ENCODE data around the gene NFIB. TPM values are rescaled to one million over a fixed set of nuclear protein-coding genes. Genes with fewer than 3 reads are reported as not detected.

The NFIB gene
- total and polyA plus RNA-seq, 2 of the 8 experiments (the other 6 are each of a cell fraction or from before 2014, with no cell fraction given), result 2.6 to 13.1 TPM

DNA sequence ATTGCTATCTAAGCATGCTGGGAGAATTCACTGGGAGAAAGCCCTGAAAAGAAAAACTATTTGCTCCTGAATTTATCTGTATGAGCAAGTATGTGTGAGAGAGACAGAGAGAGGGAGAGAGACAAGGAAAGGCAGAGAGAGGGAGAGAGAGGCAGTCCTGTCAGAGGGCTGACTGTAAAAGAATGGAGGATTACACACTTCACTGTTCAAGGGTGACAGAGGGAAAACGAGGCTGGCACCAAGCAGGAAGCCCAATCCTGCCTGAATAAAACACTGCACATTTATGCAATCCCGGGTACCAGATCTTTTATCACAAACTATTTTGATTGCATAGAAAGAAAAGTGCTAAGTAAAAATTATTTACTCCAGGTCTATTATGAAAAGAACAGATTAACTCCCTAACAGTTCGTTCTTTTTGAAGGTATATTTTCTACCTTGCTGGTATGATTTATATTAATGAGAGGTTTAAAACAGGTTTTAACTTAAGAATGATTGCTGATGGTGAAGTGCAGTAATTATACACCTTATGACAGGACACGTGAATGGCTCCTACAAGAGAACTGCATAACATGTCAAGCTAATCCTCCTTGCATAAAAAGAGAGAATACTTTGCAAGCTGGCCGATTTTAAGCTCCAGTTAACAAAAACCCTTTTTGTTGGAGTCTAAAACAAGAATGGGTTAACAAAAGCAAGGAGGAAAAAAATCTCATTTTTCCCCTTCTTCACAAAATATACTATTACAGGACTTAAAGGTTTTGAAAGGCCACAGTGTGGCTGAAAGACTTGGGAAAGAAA lies 82.5 kb downstream of the NFIB start:
- 72% methylated on average over 5 of the region's 5 CpGs; no CpG with 5 or more reads in 1 of the 2 experiments for WGBS, 2 experiments (ENCODE audit: extremely low coverage in 1 of 2, insufficient coverage in 1 of 2, insufficient read length in 1 of 2, insufficient replicate concordance in 2 of 2, low coverage in 1 of 2, low lambda C conversion rate in 2 of 2, missing lambda C conversion rate in 1 of 2)
- CTCF ChIA-PET (ENCODE audit: partially characterized antibody), result no interaction called here
- FAIRE-seq, result no peak
- no peak for TF ChIP-seq JUN (IDR thresholded peaks at IDR 0.05; ENCODE audit: low read depth, low read length)

More for the DNA sequence above, 82.5 kb downstream of the NFIB start:
- Histone ChIP-seq H3K27me3 (replicated peaks in 1 of 4; ENCODE audit: control insufficient read depth in 3 of 4, extremely low read depth in 1 of 4, insufficient read depth in 3 of 4, low read length in 3 of 4) (no peaks in the 10 kb centered on the region), H3K4ac (replicated peaks; ENCODE audit: insufficient read length, low read depth, low read length) (no peak overlapping the region), H4K8ac (ENCODE audit: extremely low read depth, insufficient read depth, low read length) (no peak overlapping the region), H3K4me2 (ENCODE audit: insufficient read depth in 1 of 2, low read depth in 2 of 2, low read length in 2 of 2) (no peak overlapping the region), H3K23me2 (ENCODE audit: low read depth, low read length) (no peaks in the 10 kb centered on the region), H3K27ac (ENCODE audit: low read depth, low read length) (no peak overlapping the region), H3K14ac (ENCODE audit: insufficient read length) (no peak overlapping the region), H3K36me3 (ENCODE audit: control insufficient read depth in 2 of 4, insufficient read depth in 4 of 4, low read length in 3 of 4) (no peaks in the 10 kb centered on the region), H4K20me1 (replicated peaks in 1 of 2; ENCODE audit: control insufficient read depth in 1 of 2, insufficient read depth in 2 of 2, low read length in 2 of 2) (no peaks in the 10 kb centered on the region), H3K79me1 (ENCODE audit: low read depth, low read length) (no peaks in the 10 kb centered on the region), H4K5ac (ENCODE audit: insufficient read length, low read depth, low read length) (no peak overlapping the region), H2BK20ac (ENCODE audit: low read length) (no peak overlapping the region), H3K4me3 (ENCODE audit: extremely low read depth in 1 of 4, insufficient read depth in 2 of 4, low read depth in 3 of 4, low read length in 4 of 4) (no peak overlapping the region), H3K56ac (replicated peaks; ENCODE audit: insufficient read length, low read depth, low read length) (no peak overlapping the region), H3K9ac (replicated peaks in 1 of 4; ENCODE audit: extremely low read depth in 1 of 4, low read depth in 3 of 4, low read length in 3 of 4) (no peak overlapping the region), H2BK15ac (ENCODE audit: low read length) (no peak overlapping the region), H2BK5ac (ENCODE audit: low read depth, low read length) (no peak overlapping the region), H2BK12ac (ENCODE audit: low read depth, low read length) (no peak overlapping the region), H2BK120ac (replicated peaks; ENCODE audit: low read depth, low read length) (no peak overlapping the region), H3K4me1 (replicated peaks in 1 of 4; ENCODE audit: control insufficient read depth in 3 of 4, insufficient read depth in 4 of 4, low read length in 3 of 4) (peaks cover 0 to 7% (median under 1%) of the 10 kb centered on the region in 4 experiments; a peak in 4 of 7 replicates), H3K23ac (ENCODE audit: insufficient read length) (no peak overlapping the region), H2AFZ (ENCODE audit: low read length) (no peak overlapping the region), H2AK5ac (ENCODE audit: low read depth, low read length) (no peak overlapping the region), H3K18ac (ENCODE audit: extremely low read depth, low read length) (no peak overlapping the region), H3K79me2 (ENCODE audit: control insufficient read depth in 1 of 2, insufficient read depth in 2 of 2, low read length in 2 of 2) (no peaks in the 10 kb centered on the region), H3K9me3 (ENCODE audit: insufficient read depth in 2 of 2, low read depth in 1 of 2, low read length in 1 of 2) (no peaks in the 10 kb centered on the region), H4K91ac (replicated peaks; ENCODE audit: insufficient read length, low read length) (no peak overlapping the region)
- DNase-seq (ENCODE audit: low read depth in 1 of 2, low spot score in 2 of 2), result no peak
- POLR2A ChIA-PET (ENCODE audit: partially characterized antibody), result interaction anchor here (0.7 kb wide), 1 partner anchor 29 kb away, joined by 3 read pairs; no protein-coding TSS in a partner anchor
